ENCODE data around the gene TRIM32.

Gene TRIM32

GRCh38 chr9:116706310-116707290 is 19.5 kb downstream of the TRIM32 start:
- DNase-seq = no peak

- no peak for DNase-seq
Observed at GRCh38 chr9:116712781-116713180, 25.7 kb downstream of the TRIM32 start.

GRCh38 chr9:116713271-116713670 is 26.2 kb downstream of the TRIM32 start:
- DNase-seq = no peak

- DNase-seq = no peak
Observed at GRCh38 chr9:116715751-116716150, 28.6 kb downstream of the TRIM32 start.

GRCh38 chr9:116716438-116716837 is 29.3 kb downstream of the TRIM32 start:
- no peak for DNase-seq

GRCh38 chr9:116717150-116717549 is 30.0 kb downstream of the TRIM32 start:
- no peak for DNase-seq

GRCh38 chr9:116718111-116718510 is 31.0 kb downstream of the TRIM32 start:
- DNase-seq = no peak

GRCh38 chr9:116720111-116720510 is 33.0 kb downstream of the TRIM32 start:
- DNase-seq = no peak

- no peak for DNase-seq
Observed at GRCh38 chr9:116721411-116721810, 34.3 kb downstream of the TRIM32 start.

- no peak for DNase-seq
Observed at GRCh38 chr9:116721944-116722343, 34.8 kb downstream of the TRIM32 start.

GRCh38 chr9:116724123-116724522 is 37.0 kb downstream of the TRIM32 start:
- no peak for DNase-seq

GRCh38 chr9:116726602-116727001 is 39.5 kb downstream of the TRIM32 start:
- DNase-seq = no peak

GRCh38 chr9:116733010-116733641 is 46.0 kb downstream of the TRIM32 start:
- DNase-seq = no peak

GRCh38 chr9:116736399-116737151 is 49.5 kb downstream of the TRIM32 start:
- DNase-seq = no peak

GRCh38 chr9:116737152-116737546 is 50.0 kb downstream of the TRIM32 start:
- no peak for DNase-seq

- no peak for DNase-seq
Observed at GRCh38 chr9:116741086-116741740, 54.1 kb downstream of the TRIM32 start.

GRCh38 chr9:116741742-116742141 is 54.6 kb downstream of the TRIM32 start:
- DNase-seq = no peak

GRCh38 chr9:116749176-116749575 is 62.1 kb downstream of the TRIM32 start:
- DNase-seq = no peak

- no peak for DNase-seq
Observed at GRCh38 chr9:116749772-116750171, 62.7 kb downstream of the TRIM32 start.

GRCh38 chr9:116750510-116750909 is 63.4 kb downstream of the TRIM32 start:
- no peak for DNase-seq
